DND-41 (cell line): ENCODE data around the gene DCDC1.

ENCODE experiments used
- ATAC-seq: fragments of 200-7000 bp; cut with Tn5 transposase; 3 replicates; pipeline ENCODE4 v1.9.1; 2021; ENCODE audit warnings: low read depth; ENCODE audit not compliant: insufficient read depth
- DNase-seq: peaks from one replicate; pipeline ENCODE4 v3.0.0-alpha.2; 2020
- H2AFZ ChIP-seq: 2 replicates; pipeline ENCODE4 v1.6.0; 2012; ENCODE audit warnings: low read depth, low read length
- H3K27ac ChIP-seq: 2 replicates; pipeline ENCODE4 v1.5.1; 2012; ENCODE audit warnings: low read length, inconsistent platforms
- H3K27me3 ChIP-seq: fragments of 200-600 bp; sonication (generic); 2 replicates; pipeline ENCODE4 v1.6.0; 2012; ENCODE audit warnings: low read length, mild to moderate bottlenecking, inconsistent platforms; ENCODE audit not compliant: insufficient read depth, poor library complexity
- H3K36me3 ChIP-seq: 2 replicates; pipeline ENCODE4 v1.5.1; 2012; ENCODE audit warnings: low read length, inconsistent platforms; ENCODE audit not compliant: insufficient read depth
- H3K4me1 ChIP-seq: 2 replicates; pipeline ENCODE4 v1.5.1; 2012; ENCODE audit warnings: mild to moderate bottlenecking, low read length; ENCODE audit not compliant: insufficient read depth
- H3K4me2 ChIP-seq: 2 replicates; pipeline ENCODE4 v1.6.0; 2012; ENCODE audit warnings: mild to moderate bottlenecking, moderate library complexity, low read length, inconsistent platforms; ENCODE audit not compliant: insufficient read depth
- H3K4me3 ChIP-seq, 2 experiments: fragments of 200-600 bp in 1 of 2; shearing (Covaris generic) in 1 of 2; 2 replicates each; pipeline ENCODE4 v1.5.1; 2012 to 2016; ENCODE audit warnings: inconsistent platforms in 2 of 2, low read length in 2 of 2, mild to moderate bottlenecking in 2 of 2, low read depth in 1 of 2, moderate library complexity in 1 of 2
- H3K79me2 ChIP-seq: 2 replicates; pipeline ENCODE4 v1.6.0; 2012; ENCODE audit warnings: low read length, inconsistent platforms; ENCODE audit not compliant: insufficient read depth
- H3K9ac ChIP-seq: 2 replicates; pipeline ENCODE4 v1.6.0; 2012; ENCODE audit warnings: low read depth, mild to moderate bottlenecking, inconsistent platforms, low read length, moderate library complexity
- H3K9me3 ChIP-seq: 2 replicates; pipeline ENCODE4 v1.5.1; 2012; ENCODE audit warnings: low read length, moderate library complexity, mild to moderate bottlenecking, inconsistent platforms; ENCODE audit not compliant: insufficient read depth, severe bottlenecking
- H4K20me1 ChIP-seq: 2 replicates; pipeline ENCODE4 v1.6.0; 2012; ENCODE audit warnings: low read length; ENCODE audit not compliant: insufficient read depth
- EZH2 ChIP-seq: IDR thresholded peaks from 3 replicates; pipeline ENCODE4 v1.6.1; 2012; ENCODE audit warnings: borderline replicate concordance, low read depth, mild to moderate bottlenecking, moderate library complexity, low read length, inconsistent platforms; ENCODE audit not compliant: severe bottlenecking
- TF ChIP-seq, protein P1 (sequence below): IDR thresholded peaks from 2 replicates; pipeline ENCODE4 v1.5.1; 2012; ENCODE audit warnings: borderline replicate concordance, low read length, moderate library complexity, mild to moderate bottlenecking; ENCODE audit not compliant: poor library complexity, severe bottlenecking; ENCODE audit errors: extremely low read depth

DCDC1 gene

DNA sequence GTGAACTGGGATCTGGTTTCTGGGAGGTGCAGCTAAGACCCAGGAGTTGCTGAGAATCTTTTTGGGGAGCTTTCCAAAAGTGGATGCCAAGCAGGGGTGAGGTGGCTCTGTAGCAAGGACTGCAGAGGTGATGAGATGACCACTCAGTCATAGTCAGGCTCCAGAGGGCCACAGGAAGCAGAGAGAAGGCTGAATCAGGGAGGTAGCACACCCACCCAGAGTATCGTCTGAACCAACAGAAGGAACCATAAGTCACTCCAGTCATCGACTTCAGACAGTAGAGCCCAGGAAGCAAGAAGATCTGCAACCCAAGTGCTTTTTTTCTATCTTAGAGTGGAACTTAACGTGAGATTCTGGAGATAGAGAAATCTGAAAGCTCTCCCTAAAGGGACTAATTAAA, 447.7 kb downstream of the DCDC1 start:
- ATAC-seq = no peak

DNA sequence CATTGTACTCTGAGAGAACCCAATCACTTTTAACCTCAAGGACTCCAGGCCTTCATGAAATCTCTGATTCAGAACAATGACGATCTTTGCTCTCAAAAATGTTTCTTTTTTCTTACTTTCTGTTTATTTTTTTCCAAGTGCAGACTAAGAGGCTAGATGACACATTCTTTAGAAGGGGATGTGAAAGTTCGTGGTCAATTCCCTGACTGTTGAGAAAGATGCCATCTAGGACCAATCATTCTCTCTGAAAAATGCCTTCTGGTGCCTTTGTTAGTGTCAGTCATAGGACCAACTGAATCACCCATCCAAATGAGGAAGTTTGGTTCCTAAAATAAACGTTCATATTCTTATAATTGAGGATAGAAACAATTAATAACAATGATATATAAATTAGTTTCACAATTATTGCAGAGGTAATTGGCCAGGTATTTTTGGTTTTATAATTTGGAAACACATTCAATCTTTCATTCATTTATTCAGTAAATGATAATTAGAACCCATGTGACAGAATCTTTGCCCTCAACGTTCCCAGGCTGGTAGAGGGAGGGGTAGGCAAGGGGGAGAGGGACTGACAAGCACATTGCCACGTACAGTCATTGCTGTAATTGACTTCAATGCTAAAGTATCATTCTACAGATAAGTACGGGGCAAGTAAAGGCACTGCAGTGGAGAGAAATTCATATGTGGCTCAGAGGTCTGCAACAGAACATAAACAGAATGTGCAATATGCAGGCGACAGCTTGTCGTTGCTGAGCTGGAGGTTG, 450.0 kb downstream of the DCDC1 start:
- Histone ChIP-seq H3K27ac (no peak overlapping the region), H3K36me3 (no peaks in the 10 kb centered on the region), H3K79me2 (no peaks in the 10 kb centered on the region), H3K9ac (no peak overlapping the region), H4K20me1 (no peaks in the 10 kb centered on the region), H3K4me3 (no peak overlapping the region), H3K27me3 (no peaks in the 10 kb centered on the region), H2AFZ (no peak overlapping the region), H3K4me2 (no peak overlapping the region), H3K4me1 (no peaks in the 10 kb centered on the region), H3K9me3 (no peaks in the 10 kb centered on the region)
- no peak for DNase-seq
- ATAC-seq = no peak
- no peak for TF ChIP-seq EZH2
- TF ChIP-seq, protein P1, sequence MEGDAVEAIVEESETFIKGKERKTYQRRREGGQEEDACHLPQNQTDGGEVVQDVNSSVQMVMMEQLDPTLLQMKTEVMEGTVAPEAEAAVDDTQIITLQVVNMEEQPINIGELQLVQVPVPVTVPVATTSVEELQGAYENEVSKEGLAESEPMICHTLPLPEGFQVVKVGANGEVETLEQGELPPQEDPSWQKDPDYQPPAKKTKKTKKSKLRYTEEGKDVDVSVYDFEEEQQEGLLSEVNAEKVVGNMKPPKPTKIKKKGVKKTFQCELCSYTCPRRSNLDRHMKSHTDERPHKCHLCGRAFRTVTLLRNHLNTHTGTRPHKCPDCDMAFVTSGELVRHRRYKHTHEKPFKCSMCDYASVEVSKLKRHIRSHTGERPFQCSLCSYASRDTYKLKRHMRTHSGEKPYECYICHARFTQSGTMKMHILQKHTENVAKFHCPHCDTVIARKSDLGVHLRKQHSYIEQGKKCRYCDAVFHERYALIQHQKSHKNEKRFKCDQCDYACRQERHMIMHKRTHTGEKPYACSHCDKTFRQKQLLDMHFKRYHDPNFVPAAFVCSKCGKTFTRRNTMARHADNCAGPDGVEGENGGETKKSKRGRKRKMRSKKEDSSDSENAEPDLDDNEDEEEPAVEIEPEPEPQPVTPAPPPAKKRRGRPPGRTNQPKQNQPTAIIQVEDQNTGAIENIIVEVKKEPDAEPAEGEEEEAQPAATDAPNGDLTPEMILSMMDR = no peak

More for the DNA sequence above, 447.7 kb downstream of the DCDC1 start:
- no peak for TF ChIP-seq EZH2
- TF ChIP-seq, protein P1 = no peak
- no peak overlapping the region for H2AFZ ChIP-seq
- H3K36me3 ChIP-seq = no peaks in the 10 kb centered on the region
- H4K20me1 ChIP-seq = no peaks in the 10 kb centered on the region
- H3K79me2 ChIP-seq = no peaks in the 10 kb centered on the region
- no peak overlapping the region for H3K9ac ChIP-seq
- no peak overlapping the region for H3K4me2 ChIP-seq
- no peaks in the 10 kb centered on the region for H3K9me3 ChIP-seq
- no peak overlapping the region for H3K27ac ChIP-seq
- H3K27me3 ChIP-seq = no peaks in the 10 kb centered on the region
- no peak overlapping the region for H3K4me3 ChIP-seq
- no peak for DNase-seq
- no peaks in the 10 kb centered on the region for H3K4me1 ChIP-seq

DNA sequence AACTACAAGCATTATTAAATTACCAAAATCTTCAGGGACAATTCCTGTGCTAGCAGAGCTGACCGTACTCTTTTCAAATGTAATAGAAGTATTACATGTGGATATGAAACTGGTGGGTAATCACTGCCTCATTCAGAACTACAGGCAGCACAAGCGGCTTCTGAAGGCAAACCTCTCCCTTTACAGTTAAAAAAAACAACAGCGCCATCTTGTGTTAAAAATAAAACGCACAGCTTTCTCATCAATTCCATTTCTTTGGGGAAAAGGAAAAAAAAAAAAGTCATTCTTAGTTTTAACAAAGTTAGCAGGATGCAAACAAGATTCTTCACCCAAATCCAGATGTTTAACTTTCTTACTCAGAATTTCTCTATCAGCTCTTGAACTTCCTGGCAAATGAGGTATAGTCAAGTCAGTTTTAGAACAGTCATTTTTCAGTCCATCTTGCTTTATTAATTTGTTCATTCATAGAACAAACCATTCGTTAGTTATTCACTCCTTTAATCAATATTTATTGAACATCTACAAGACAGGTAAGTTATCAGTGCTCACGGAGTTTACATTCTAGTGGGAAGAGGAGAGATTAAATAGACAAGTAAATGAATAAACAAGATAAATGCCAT, 451.6 kb downstream of the DCDC1 start:
- Histone ChIP-seq H3K9me3 (no peaks in the 10 kb centered on the region), H3K27ac (no peak overlapping the region)
- peak; percentile 65 for ATAC-seq

More for the DNA sequence above, 451.6 kb downstream of the DCDC1 start:
- Histone ChIP-seq H3K4me1 (no peaks in the 10 kb centered on the region), H2AFZ (no peak overlapping the region), H3K4me2 (no peak overlapping the region), H3K79me2 (no peaks in the 10 kb centered on the region), H3K36me3 (no peaks in the 10 kb centered on the region), H3K9ac (no peak overlapping the region), H3K4me3 (no peak overlapping the region), H4K20me1 (no peaks in the 10 kb centered on the region), H3K27me3 (no peaks in the 10 kb centered on the region)
- TF ChIP-seq EZH2 = no peak
- TF ChIP-seq, protein P1 = peak; percentile 79
- peak; percentile 8 for DNase-seq
